HG03025 (cell line): Measurements from ENCODE around the gene UBAC2.
A peak's percentile ranks its signal among the peaks of the same experiment; 100 is the strongest.

Experiments used
- ATAC-seq: cut with Tn5 transposase; IDR thresholded peaks from one replicate; pipeline ENCODE4 v1.9.1; 2021; ENCODE audit warnings: mild to moderate bottlenecking, moderate library complexity; ENCODE audit not compliant: unreplicated experiment, low FRiP score

Gene UBAC2

DNA sequence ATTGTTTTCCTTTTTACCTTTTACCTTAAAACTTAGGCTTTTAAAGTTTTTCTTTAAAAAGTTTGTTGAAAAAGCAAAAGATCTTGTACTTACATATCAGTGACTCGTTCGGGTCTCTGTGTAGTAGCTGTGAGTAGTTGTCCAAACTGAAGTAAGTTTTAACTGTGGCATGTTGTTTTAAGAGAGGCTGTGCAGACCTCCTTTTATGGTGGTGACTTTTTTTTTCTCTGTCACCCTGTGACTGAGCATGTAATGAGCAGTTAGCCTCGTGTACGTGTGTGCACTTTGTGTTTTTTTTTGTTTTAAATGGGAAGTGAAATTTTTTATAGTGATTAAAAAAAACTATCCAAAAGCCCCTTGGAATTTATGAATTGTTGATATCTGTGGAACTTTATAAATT lies 106.6 kb downstream of the UBAC2 start, which contains the start of gene GPR183:
TSS of gene GPR183 (minus strand) at position 153 of the 400 bp plus-strand sequence. CDS start 11,254 bp downstream, outside the sequence.
- peak; percentile 51 for ATAC-seq

DNA sequence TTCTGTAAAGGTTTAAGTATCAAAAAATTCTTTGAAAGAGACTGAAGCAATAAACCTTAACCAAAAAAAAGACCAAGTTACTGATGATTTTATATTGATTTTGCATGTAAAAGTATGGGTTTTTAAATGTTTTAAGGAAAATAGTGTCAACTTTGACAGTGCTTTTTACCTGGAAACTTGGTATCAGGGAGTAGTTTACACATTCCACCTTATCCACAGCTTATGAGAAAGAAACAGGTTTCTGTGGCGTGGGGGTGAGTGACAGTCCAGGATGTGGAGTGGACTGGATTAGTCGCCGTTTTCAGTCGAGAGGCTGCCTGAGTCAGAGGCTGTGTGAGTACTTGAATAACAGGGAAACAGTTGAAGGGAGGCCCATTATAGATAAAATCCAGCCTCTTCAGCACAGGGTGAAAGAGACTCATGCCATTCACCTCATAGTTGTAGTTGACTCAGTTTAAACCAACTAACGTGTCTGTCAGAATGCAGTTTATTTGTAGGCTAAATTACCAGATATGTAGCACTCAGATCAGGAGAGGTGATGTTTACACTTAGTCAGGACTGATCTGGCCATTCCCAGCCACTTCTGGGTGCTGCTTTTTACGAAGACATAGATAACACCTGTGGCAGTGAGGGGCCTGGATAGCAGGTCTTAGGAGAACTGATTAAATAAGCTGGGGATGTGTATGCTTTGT lies 107.1 kb downstream of the UBAC2 start:
- ATAC-seq = peak; percentile 44

- no peak for ATAC-seq
Measured at GRCh38 chr13:99308471-99309087, 107.9 kb downstream of the UBAC2 start.

GRCh38 chr13:99310382-99311031 lies 109.9 kb downstream of the UBAC2 start:
- ATAC-seq = no peak

- no peak for ATAC-seq
Measured at GRCh38 chr13:99311137-99311536, 110.5 kb downstream of the UBAC2 start.

- ATAC-seq = no peak
Measured at GRCh38 chr13:99311748-99312492, 111.3 kb downstream of the UBAC2 start.

GRCh38 chr13:99312493-99312883 lies 111.8 kb downstream of the UBAC2 start:
- no peak for ATAC-seq

- ATAC-seq = no peak
Measured at GRCh38 chr13:99313501-99313900, 112.8 kb downstream of the UBAC2 start.

GRCh38 chr13:99313941-99314340 lies 113.3 kb downstream of the UBAC2 start:
- ATAC-seq = no peak

GRCh38 chr13:99314640-99315176 lies 114.1 kb downstream of the UBAC2 start:
- ATAC-seq = no peak

DNA sequence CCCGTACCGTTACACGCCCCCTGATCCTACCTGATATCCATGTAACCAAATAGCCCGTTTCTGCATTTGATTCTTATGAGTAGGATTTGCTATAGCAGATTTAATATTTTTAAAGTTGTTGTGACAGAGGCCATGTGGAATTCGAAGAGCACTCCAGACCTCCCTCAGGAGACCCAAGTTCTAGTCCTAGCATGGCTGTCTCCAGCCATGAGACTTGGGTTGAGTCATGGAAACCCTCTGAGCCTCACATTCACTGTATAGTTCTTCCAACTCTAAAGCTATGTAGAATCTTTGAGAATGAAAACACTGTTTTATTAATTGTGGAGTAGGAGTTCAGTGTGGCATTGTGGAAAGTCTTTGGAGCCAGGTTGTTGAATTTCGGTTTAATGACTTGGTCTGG lies 114.5 kb downstream of the UBAC2 start:
- no peak for ATAC-seq

GRCh38 chr13:99316224-99316623 lies 115.6 kb downstream of the UBAC2 start:
- ATAC-seq = no peak

- ATAC-seq = no peak
Measured at GRCh38 chr13:99316657-99317256, 116.1 kb downstream of the UBAC2 start.

- ATAC-seq = no peak
Measured at GRCh38 chr13:99320693-99321481, 120.2 kb downstream of the UBAC2 start.

- ATAC-seq = no peak
Measured at GRCh38 chr13:99321709-99322108, 121.1 kb downstream of the UBAC2 start.

- peak; percentile 84 for ATAC-seq
Measured at GRCh38 chr13:99322297-99323103, 121.8 kb downstream of the UBAC2 start.

- no peak for ATAC-seq
Measured at GRCh38 chr13:99323488-99323887, 122.8 kb downstream of the UBAC2 start.

DNA sequence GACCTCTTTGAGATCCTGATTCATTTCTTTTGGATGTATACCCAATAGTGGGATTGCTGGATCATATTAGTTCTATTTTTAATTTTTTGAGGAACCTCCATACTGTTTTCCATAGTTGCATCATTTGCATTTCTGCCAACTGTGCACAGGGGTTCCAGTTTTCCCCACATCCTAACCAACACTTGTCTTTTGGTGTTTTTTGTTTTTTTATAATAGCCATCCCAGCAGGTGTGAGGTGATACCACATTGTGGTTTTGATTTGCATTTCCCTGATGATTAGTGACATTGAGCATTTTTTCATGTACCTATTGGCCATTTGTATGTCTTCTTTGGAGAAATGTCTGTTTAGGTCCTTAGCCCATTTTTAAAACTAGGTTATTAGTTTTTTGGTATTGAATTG lies 125.4 kb downstream of the UBAC2 start:
- no peak for ATAC-seq

DNA sequence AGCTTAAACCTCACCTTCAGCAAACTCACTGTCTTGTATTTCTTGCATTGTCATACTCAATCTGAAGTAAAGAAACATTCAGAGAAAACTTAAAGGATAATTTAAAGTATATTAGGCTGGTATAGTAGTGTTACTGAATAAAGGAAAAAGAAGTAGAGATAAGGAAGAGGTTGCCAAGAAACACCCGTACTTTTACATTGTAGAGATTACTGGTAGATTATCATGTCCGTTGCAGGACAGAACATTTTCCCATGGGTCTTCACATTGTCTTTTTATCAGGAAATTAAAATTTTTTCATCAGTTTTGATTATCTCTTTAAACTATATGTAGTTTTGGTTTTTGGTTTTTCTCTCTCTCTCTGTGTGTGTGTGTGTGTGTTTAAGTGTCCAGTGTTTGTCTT lies 126.5 kb downstream of the UBAC2 start:
- no peak for ATAC-seq
